Ectodermal cell (in vitro differentiated cells): ENCODE results near the gene TBC1D22A.
"Not testable (repeated sequence)": the region's sequence is repeated elsewhere in the genome, so short reads cannot be mapped to it uniquely, and the experiment has no call there.

Source experiments
- H3K27ac ChIP-seq: 2 replicates; pipeline ENCODE4 v1.7.0; 2013; ENCODE audit warnings: mild to moderate bottlenecking, low read depth, low read length; ENCODE audit not compliant: insufficient read depth, poor library complexity, severe bottlenecking
- H3K27me3 ChIP-seq: 2 replicates; pipeline ENCODE4 v1.7.0; 2013; ENCODE audit warnings: mild to moderate bottlenecking, low read length; ENCODE audit not compliant: insufficient read depth, control insufficient read depth, poor library complexity, severe bottlenecking
- H3K36me3 ChIP-seq: one replicate; pipeline ENCODE4 v1.7.0; 2013; ENCODE audit warnings: low read length; ENCODE audit not compliant: control insufficient read depth, insufficient read depth
- H3K4me1 ChIP-seq: one replicate; pipeline ENCODE4 v1.7.0; 2013; ENCODE audit warnings: low read length; ENCODE audit not compliant: control insufficient read depth, insufficient read depth
- H3K4me3 ChIP-seq: 2 replicates; pipeline ENCODE4 v1.7.0; 2013; ENCODE audit warnings: low read depth, low read length, control low read depth; ENCODE audit not compliant: insufficient read depth
- H3K9me3 ChIP-seq: 2 replicates; pipeline ENCODE4 v1.7.0; 2013; ENCODE audit warnings: mild to moderate bottlenecking, low read length, moderate library complexity; ENCODE audit not compliant: control insufficient read depth
- WGBS, 2 experiments: methylation state at CpG; one replicate each; pipeline ENCODE4 v1.1.7; 2013; ENCODE audit warnings: missing lambda C conversion rate in 2 of 2; 5-methylcytosine and 5-hydroxymethylcytosine counted together

The TBC1D22A gene

DNA sequence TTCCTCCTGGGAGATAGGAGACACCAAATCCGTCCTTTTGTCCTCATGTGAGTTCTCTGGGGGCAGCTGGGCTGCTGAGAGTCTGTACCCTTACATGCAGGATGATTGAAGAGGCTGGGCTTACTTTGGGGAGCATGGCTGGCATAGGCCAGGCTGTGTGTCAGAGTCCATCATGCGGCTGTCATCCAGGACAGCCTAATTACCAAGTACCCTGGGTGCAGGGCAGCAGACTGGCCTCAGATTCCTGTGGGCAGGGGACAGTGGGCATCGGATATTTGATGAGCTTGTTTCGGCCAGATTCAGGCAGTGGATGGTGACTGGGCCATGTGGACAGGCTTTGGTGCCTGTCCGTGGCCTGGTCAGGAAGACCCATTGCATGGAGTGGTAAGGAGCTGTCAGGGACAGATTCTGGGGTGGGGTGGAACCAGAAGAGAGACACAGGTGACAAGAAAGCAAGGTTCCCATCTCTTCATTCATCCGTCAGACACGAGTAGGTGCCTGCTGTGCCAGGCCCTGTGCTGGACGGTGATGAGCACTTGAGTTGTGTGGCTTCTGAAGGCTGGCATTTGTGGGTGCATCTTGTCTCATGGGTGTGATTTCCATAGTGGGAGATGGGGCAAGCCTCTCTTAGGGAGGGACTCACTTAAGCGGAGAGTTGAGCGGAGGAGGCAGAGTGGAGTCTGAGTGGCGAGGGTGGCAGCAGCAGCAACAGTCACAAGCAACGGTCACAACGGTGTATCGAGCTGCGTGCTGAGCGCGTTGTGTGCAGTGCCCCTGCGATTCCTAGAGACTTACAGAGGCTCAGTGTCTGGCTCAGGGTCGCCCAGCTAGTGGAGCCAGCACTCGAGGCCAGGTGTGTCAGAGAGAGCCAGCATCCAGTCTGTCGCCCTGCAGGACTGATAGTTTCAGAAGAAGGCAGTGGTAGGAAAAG, 48.7 kb downstream of the TBC1D22A start:
- Histone ChIP-seq H3K4me1 (peaks cover 15% of the 10 kb centered on the region), H3K27me3 (no peaks in the 10 kb centered on the region), H3K9me3 (no peaks in the 10 kb centered on the region), H3K4me3 (no peak overlapping the region), H3K36me3 (no peaks in the 10 kb centered on the region), H3K27ac (no peak overlapping the region)
- WGBS, 2 experiments, result 95% methylated on average over 21 of the region's 21 CpGs

GRCh38 chr22:46812034-46812605, 49.7 kb downstream of the TBC1D22A start:
- Histone ChIP-seq H3K36me3 (peaks cover under 1% of the 10 kb centered on the region), H3K27me3 (no peaks in the 10 kb centered on the region), H3K4me3 (no peak overlapping the region), H3K9me3 (no peaks in the 10 kb centered on the region), H3K4me1 (peaks cover 15% of the 10 kb centered on the region), H3K27ac (no peak overlapping the region)
- 82 to 90% methylated on average over 10 of the region's 10 CpGs for WGBS, 2 experiments

DNA sequence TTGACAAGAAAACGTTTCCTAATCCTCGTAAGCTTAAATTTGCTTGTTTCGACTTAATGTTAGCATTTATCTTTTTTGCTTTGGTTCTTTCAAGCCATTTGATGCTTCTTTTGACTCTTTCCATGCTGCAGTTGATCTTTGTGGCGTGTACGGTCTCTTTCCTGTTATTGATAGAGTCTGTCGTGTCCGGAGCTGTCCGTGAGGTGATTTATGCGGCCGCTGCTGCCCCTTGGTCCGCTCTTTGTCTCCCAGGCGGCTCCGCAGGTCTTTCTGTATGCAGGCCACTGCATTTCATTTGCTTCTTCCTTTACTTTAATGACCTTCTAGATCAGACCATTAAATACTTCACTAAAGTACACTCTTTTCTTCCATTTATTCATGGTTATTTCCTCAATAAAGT, 50.3 kb downstream of the TBC1D22A start:
- no peaks in the 10 kb centered on the region for H3K9me3 ChIP-seq
- peaks cover 2% of the 10 kb centered on the region for H3K36me3 ChIP-seq
- WGBS, 2 experiments, result 91 to 95% methylated on average over 13 of the region's 13 CpGs
- H3K4me1 ChIP-seq, result peaks cover 15% of the 10 kb centered on the region
- H3K27ac ChIP-seq, result peak overlapping the region; percentile 60
- H3K4me3 ChIP-seq, result no peak overlapping the region
- H3K27me3 ChIP-seq, result no peaks in the 10 kb centered on the region

- peaks cover 15% of the 10 kb centered on the region for H3K4me1 ChIP-seq
- no peaks in the 10 kb centered on the region for H3K27me3 ChIP-seq
- WGBS, 2 experiments, result 87 to 91% methylated on average over 7 of the region's 9 CpGs
- H3K9me3 ChIP-seq, result no peaks in the 10 kb centered on the region
- no peak overlapping the region for H3K27ac ChIP-seq
- no peak overlapping the region for H3K4me3 ChIP-seq
- H3K36me3 ChIP-seq, result peaks cover 2% of the 10 kb centered on the region
These were observed 51.6 kb downstream of the TBC1D22A start for GRCh38 chr22:46813816-46814597.

DNA sequence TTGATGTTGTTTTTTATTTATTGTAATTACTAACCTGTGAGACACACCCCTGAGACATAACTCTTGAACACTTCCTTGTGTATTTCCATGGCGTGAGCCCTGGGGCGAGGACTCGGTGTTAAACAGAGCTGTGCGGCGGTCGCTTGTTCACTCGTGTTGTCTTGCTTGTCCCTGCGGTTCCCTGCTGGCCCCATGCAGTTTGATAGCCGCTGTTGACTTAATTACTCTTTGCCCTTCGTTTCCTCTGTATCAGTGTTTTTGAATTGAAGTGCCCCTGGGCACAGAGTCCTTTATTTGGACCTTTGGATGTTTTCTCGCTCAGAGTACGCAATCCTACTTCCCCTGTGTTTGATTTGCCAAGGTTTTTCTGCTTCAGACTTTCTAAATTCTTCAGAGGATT, 52.7 kb downstream of the TBC1D22A start:
- H3K9me3 ChIP-seq, result no peaks in the 10 kb centered on the region
- no peak overlapping the region for H3K4me3 ChIP-seq
- H3K4me1 ChIP-seq, result peaks cover 15% of the 10 kb centered on the region
- no peak overlapping the region for H3K27ac ChIP-seq
- WGBS, 2 experiments, result 92 to 93% methylated on average over 12 of the region's 12 CpGs
- H3K36me3 ChIP-seq, result peaks cover 2% of the 10 kb centered on the region
- H3K27me3 ChIP-seq, result no peaks in the 10 kb centered on the region

GRCh38 chr22:46815559-46815895, 53.1 kb downstream of the TBC1D22A start:
- 87 to 91% methylated on average over 5 of the region's 5 CpGs for WGBS, 2 experiments
- peaks cover 2% of the 10 kb centered on the region for H3K36me3 ChIP-seq
- H3K27me3 ChIP-seq, result no peaks in the 10 kb centered on the region
- no peak overlapping the region for H3K4me3 ChIP-seq
- peaks cover 15% of the 10 kb centered on the region for H3K4me1 ChIP-seq
- no peak overlapping the region for H3K27ac ChIP-seq
- H3K9me3 ChIP-seq, result no peaks in the 10 kb centered on the region

DNA sequence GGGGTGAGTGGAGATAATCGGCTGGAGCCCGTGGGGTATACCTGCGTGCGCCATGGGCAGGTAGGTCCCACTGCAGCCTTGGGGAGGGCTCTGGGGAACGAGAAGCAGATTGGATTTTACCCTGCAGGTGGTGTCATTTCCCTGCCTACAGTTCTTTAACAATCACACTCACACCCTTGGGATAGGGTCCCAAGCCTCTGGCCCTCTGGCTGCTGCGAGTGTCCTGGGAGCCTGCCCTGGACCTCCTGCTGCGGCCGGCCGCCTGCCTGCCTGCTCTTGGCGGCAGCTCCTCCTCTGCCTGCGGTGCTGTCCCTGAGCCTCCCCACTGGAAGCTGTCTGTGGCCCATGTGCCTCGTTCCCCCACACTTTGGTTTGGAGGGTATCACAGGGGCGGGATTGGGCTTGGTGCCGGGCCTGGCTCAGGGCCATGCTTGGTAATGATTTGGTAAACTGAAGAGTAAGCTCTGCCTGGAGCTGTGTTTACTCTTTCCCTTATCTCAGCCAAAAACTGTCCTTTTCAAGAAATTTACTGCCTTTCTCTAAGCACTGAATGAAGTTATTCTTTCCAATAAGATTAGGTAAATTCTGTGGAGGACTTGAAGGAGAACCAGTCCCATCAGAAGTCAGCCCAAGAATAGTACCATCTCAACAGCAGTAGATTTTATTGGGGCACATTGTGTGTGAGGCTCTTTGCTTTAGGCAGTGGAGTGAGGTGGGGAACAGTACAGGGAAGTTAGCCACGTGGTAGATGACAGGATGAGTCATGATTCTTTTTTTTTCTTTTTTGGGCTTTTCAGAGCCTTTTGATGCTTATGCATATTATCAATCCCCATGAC, 53.7 kb downstream of the TBC1D22A start:
- H3K9me3 ChIP-seq, result no peaks in the 10 kb centered on the region
- H3K36me3 ChIP-seq, result peaks cover 2% of the 10 kb centered on the region
- no peaks in the 10 kb centered on the region for H3K27me3 ChIP-seq
- H3K4me3 ChIP-seq, result no peak overlapping the region
- 74 to 84% methylated on average over 14 to 15 of the region's 15 CpGs for WGBS, 2 experiments
- no peak overlapping the region for H3K27ac ChIP-seq
- H3K4me1 ChIP-seq, result peaks cover 15% of the 10 kb centered on the region

DNA sequence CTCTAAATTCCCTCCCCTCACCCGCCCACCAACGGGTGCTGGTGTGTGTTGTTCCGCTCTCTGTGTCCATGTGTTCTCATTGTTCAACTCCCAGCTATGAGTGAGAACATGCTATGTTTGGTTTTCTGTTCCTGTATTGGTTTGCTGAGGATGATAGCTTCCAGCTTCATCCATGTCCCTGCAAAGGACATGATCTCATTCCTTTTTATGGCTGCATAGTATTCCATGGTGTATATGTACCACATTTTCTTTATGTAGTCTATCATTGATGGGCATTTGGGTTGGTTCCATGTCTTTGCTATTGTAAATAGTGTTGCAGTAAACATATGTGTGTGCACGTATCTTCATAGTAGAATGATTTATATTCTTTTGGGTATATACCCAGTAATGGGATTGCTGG, 54.9 kb downstream of the TBC1D22A start:
- not testable (repeated sequence) for H3K27me3 ChIP-seq, H3K9me3 ChIP-seq, H3K4me1 ChIP-seq, H3K27ac ChIP-seq, H3K4me3 ChIP-seq, H3K36me3 ChIP-seq
- 95 to 96% methylated on average over 4 of the region's 4 CpGs for WGBS, 2 experiments

GRCh38 chr22:46823248-46823647, 60.8 kb downstream of the TBC1D22A start:
- WGBS, 2 experiments, result 95 to 97% methylated on average over 8 of the region's 8 CpGs
- Histone ChIP-seq H3K27ac (no peak overlapping the region), H3K36me3 (no peaks in the 10 kb centered on the region), H3K4me3 (no peak overlapping the region), H3K4me1 (no peaks in the 10 kb centered on the region), H3K27me3 (no peaks in the 10 kb centered on the region), H3K9me3 (no peaks in the 10 kb centered on the region)
